HG03175 (cell line): Measurements from ENCODE around the gene SUCLG1.
"Not testable (repeated sequence)": the region's sequence is repeated elsewhere in the genome, so short reads cannot be mapped to it uniquely, and the experiment has no call there.

Source experiments
- ATAC-seq: cut with Tn5 transposase; IDR thresholded peaks from one replicate; pipeline ENCODE4 v1.9.1; 2021; ENCODE audit warnings: mild to moderate bottlenecking, moderate library complexity; ENCODE audit not compliant: unreplicated experiment

SUCLG1 gene

DNA sequence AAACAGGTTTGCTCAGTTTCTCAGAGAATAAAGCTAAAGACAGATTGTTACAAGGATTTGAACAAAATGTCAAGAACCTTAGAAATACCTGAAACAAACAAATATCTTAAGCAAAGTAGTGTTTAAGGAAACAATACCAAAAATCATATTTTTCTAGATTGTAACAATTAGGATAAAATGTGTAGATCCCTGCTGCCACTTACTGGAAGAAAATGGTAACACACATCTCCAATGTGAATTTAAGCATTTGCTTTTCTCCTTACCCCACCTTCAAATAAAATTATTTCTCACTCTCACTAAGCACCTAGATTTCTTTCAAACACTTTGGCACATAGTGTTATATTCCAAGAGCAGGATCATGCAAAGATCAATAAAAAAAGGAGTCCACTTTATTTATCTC lies 34.9 kb downstream of the SUCLG1 start:
- no peak for ATAC-seq

GRCh38 chr2:84421791-84422190 lies 37.3 kb downstream of the SUCLG1 start:
- no peak for ATAC-seq

GRCh38 chr2:84421197-84421596 lies 37.9 kb downstream of the SUCLG1 start:
- no peak for ATAC-seq

- ATAC-seq, result no peak
Measured at GRCh38 chr2:84417453-84418145, 41.5 kb downstream of the SUCLG1 start.

DNA sequence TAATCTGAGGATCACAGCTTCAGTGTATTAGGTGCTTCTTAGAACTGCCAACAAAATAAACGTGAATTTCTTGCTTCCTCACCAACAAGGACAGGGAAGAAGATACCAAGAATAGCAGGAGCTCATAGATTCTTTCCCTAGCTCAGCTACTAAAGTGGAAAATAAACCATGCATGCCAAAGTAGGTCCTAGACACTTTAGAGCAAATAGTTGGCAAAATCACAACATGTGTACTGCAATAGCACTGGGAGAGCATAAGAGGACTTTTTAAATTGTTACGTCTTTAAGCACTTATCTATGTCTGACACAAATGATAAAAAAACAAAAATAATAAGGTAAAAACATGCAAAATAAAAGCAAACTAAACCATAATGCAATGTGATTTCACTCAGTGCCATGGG lies 49.5 kb downstream of the SUCLG1 start:
- ATAC-seq, result no peak

- ATAC-seq, result not testable (repeated sequence)
Measured at GRCh38 chr2:84402111-84402510, 57.0 kb downstream of the SUCLG1 start.

DNA sequence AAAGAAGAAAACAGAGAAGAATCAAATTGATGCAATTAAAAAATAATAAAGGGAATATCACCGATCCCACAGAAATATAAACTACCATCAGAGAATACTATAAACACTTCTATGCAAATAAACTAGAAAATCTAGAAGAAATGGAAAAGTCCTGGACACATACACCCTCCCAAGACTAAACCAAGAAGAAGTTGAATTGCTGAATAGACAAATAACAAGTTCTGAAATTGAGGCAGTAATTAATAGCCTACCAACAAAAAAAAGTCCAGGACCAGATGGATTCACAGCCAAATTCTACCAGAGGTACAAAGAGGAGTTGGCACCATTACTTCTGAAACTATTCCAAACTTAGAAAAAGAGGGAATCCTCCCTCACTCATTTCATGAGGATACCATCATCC lies 59.2 kb downstream of the SUCLG1 start:
- ATAC-seq, result not testable (repeated sequence)

GRCh38 chr2:84395820-84396219 lies 63.3 kb downstream of the SUCLG1 start:
- ATAC-seq, result no peak

DNA sequence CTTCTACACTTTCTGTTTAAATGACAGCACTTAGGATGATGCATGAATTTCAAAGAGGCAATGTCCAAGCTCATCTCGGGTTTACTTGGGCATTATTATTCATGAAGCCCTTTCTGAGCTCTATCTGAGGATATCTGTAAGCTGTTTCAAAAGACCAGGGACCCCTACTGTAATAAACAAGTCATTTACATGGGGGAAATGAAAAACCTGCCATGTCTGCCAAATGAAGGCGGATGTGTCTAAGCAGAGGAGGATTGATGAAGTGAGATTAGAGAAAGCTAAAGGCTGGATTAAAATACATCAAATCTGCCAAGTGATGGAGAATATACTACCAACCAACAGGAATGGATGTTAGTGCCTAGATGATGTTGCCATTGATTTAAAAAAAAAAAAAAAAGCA lies 64.5 kb downstream of the SUCLG1 start:
- no peak for ATAC-seq

DNA sequence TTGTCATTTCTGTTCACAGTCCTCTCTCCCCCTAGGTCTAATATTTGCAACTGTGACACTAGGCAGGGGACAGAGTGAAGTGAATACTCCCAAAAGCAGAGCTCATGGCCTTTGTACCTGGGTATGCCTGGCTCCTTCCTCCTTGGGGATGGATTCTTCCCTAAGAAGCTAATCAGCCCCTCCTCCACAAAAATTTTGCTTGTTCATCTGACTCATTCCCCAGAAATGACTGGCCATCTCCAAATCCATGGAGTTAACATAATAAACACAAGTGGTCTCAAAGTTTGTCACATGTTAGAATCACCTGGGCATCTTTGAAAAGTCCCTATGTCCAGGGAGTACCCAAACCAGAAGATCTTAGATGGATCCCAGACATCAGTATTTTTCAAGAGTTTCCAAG lies 65.3 kb downstream of the SUCLG1 start:
- no peak for ATAC-seq

GRCh38 chr2:84389794-84390193 lies 69.3 kb downstream of the SUCLG1 start:
- ATAC-seq, result no peak

DNA sequence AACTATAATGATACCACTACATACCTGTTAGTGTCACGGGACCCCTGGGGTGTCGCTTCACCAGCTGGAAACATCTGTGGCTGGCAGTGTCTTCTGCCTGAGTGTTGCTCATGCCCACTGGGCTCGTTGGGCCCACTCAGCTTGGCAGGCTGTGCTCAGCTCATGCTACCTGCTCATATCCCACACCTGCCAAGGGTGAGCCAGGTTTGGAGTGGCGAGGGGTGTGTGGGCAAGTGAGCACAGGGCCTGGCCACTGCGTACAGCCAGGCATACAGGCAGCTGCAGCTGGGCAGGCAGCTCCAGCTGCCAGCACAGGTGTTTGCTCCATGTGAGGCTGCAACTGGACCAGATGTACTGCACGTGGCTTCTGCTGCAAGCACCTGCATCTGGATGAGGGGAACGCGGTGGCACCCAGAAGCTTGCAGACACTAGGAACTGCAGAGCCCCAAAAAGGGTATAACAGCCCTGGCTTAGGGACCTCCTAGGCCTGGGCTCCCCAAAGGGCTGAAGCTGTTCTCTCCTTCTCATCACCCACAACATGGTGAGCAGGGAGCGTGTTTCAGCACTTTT lies 70.1 kb downstream of the SUCLG1 start:
- no peak for ATAC-seq

DNA sequence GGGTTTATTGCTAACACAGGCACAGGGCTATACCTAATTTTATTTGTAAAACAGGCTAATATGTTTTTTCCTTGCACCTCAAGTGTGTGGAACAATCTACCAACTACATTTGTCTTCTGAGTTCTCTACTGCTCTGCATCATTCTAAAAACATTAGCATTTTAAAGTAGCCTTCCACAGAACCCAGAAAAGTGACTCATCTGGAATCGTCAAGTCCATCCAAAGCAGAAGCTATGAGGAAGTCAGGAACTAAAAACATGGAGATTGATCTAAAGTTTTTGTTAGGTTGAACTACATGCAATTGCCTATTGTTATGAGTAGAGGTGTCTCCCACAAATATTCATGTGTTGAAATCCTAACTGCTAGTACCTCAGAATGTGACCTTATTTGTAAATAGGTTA lies 70.9 kb downstream of the SUCLG1 start:
- ATAC-seq, result no peak

DNA sequence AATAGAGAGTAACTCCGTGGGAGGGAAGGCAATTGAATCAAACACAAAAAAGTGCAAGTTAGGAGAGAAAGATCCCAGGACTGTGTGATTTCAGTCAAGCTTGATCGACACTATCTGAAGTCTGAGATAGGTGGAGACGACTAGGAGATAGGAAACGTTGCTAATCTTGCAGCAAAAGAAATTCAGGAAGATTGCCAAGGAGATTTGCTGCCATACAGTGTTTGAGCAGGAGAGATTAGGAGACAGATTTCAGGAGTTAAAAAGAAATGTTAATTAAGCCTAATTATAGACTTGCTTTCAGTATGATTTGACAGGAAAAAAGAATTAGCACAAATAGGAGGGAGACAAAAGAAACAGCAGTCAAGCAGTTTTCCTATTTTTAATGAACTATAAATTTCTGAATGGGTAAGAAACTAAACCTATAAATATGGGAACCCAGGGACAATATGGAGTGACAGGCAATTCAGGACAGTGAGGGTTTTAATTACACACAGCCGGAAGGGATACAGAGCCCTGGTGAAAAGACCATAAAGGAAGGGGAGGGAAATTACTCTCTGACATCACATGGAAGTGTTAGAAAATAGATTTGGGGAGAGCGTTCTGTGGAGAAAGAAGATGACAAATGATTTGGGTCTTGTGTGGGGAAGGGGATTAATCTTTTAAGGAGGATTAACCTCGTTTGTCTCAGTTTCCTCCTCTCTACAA lies 72.6 kb downstream of the SUCLG1 start:
- ATAC-seq, result no peak

DNA sequence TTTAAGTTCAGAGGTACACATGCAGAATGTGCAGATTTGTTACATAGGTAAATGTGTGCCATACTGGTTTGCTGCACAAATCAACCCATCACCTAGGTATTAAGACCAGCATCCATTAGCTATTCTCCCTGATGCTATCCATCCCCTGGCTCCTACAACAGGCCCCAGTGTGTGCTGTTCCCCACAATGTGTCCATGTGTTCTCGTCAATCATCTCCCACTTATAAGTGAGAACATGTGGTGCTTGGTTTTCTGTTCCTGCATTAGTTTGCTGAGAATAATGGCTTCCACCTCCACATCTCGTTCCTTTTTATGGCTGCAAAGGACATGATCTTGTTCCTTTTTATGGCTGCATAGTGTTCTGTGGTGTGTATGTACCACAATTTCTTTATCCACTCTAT lies 75.8 kb downstream of the SUCLG1 start:
- no peak for ATAC-seq

DNA sequence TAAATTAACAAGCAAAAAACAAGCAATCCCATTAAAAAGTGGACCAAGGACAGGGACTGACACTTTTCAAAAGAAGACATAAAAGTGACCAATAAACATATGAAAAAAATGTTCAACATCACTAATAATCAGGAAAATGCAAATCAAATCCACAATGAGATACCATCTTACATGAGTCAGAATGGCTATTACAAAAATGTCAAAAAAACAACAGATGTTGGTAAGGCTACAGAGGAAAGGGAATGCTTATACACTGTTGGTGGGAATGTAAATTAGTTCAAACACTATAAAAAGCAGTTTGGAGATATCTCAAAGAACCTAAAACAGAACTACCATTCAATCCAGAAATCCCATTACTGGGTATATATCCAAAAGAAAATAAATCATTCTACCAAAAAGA lies 78.2 kb downstream of the SUCLG1 start:
- no peak for ATAC-seq

GRCh38 chr2:84378960-84379359 lies 80.1 kb downstream of the SUCLG1 start:
- ATAC-seq, result no peak

GRCh38 chr2:84375020-84375419 lies 84.1 kb downstream of the SUCLG1 start:
- ATAC-seq, result no peak

- no peak for ATAC-seq
Measured at GRCh38 chr2:84373866-84374265, 85.2 kb downstream of the SUCLG1 start.
